ENCODE measurements around the gene CAPN11.
"Not testable (repeated sequence)": the region's sequence is repeated elsewhere in the genome, so short reads cannot be mapped to it uniquely, and the experiment has no call there.

- not testable (repeated sequence) for TF ChIP-seq CTCF, POLR2A (IDR thresholded peaks at IDR 0.05)
Measured at GRCh38 chr6:44231426-44231825, 72.8 kb downstream of the CAPN11 start.
